Peyer's patch (tissue), 4 donors: ENCODE measurements around the gene CAMK1. TPM values are rescaled to one million over a fixed set of nuclear protein-coding genes. Genes with fewer than 3 reads are reported as not detected.

ENCODE experiments used
- DNase-seq, 3 donors: peaks; one replicate each; pipeline ENCODE4 v3.0.0-alpha.2; 2017 to 2019
- H3K27ac ChIP-seq, 4 donors: fragments of 200-600 bp; sonication (generic); one replicate each; pipeline ENCODE4 v1.5.1; 2016 to 2019
- H3K27me3 ChIP-seq, 2 donors: fragments of 200-600 bp; sonication (generic); one replicate each; pipeline ENCODE4 v1.5.1; 2019
- H3K36me3 ChIP-seq, 3 donors: fragments of 200-600 bp; sonication (generic); one replicate each; pipeline ENCODE4 v1.5.1; 2016 to 2019
- H3K4me1 ChIP-seq, 4 donors: fragments of 200-600 bp; sonication (generic); one replicate each; pipeline ENCODE4 v1.5.1; 2016 to 2019
- H3K4me3 ChIP-seq, 4 donors: fragments of 200-600 bp; sonication (generic); 1 replicate in 3 of 4; 2 replicates in 1 of 4; pipeline ENCODE4 v1.5.1; 2016 to 2019; ENCODE audit warnings: mild to moderate bottlenecking in 1 of 4
- H3K9me3 ChIP-seq, 4 donors: fragments of 200-600 bp; sonication (generic); one replicate each; pipeline ENCODE4 v1.5.1; 2016 to 2019; ENCODE audit warnings: mild to moderate bottlenecking in 1 of 4
- POLR2A ChIP-seq, 2 donors: fragments of 450-650 bp; IDR thresholded peaks; one replicate each; pipeline ENCODE4 v1.5.1; 2017; ENCODE audit warnings: antibody characterized with exemption in 2 of 2, mild to moderate bottlenecking in 2 of 2, moderate library complexity in 2 of 2
- total RNA-seq, 4 donors: library from RNA; depleted of rRNA; stranded (reverse); fragments of >200 nt; gene quantifications; one replicate each; pipeline ENCODE4 v1.1.0, GENCODE V29; 2016
- TF ChIP-seq, protein P1 (sequence below), 6 experiments: fragments of 450-650 bp in 4 of 6; fragments of 200-600 bp in 2 of 6; sonication (generic) in 1 of 6; IDR thresholded peaks; one replicate each; pipeline ENCODE4 v1.5.1; 2017 to 2019; ENCODE audit warnings: antibody characterized with exemption in 6 of 6, mild to moderate bottlenecking in 3 of 6, moderate library complexity in 1 of 6

Gene CAMK1
- total RNA-seq, 4 donors from 2014 or later, result 5.6 to 51.2 (median 10.4) TPM

DNA sequence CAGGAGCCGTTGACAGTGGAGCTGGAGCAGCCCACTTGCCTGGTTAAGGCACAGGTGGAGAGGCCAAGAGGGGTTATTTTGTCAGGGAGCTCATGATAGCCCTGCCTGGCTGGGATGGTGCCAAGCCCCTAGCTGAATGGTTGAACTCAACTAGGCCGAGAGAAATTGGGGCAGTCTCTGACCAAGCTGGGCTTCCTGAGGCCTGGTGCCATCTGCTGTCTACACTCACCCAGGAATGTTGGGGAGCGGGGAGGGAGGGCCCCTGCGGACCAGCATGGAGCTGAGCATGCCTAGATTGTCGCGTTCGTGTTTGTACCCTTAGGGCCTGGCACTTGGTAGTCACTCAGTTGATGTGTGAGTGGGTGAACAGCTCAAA is 37.0 kb downstream of the CAMK1 start:
- H3K27ac ChIP-seq, result no peak overlapping the region
- no peaks in the 10 kb centered on the region for H3K27me3 ChIP-seq
- H3K4me1 ChIP-seq, result peaks cover 0 to 17% (median 5%) of the 10 kb centered on the region in 4 donors
- no peak for DNase-seq
- peak overlapping the region; percentile 81 to 100 (median 88) for H3K4me3 ChIP-seq
- no peaks in the 10 kb centered on the region for H3K9me3 ChIP-seq
- peaks cover 0 to 38% (median 0%) of the 10 kb centered on the region in 3 donors for H3K36me3 ChIP-seq
- no peak for TF ChIP-seq POLR2A (IDR thresholded peaks at IDR 0.05)
- TF ChIP-seq, protein P1, sequence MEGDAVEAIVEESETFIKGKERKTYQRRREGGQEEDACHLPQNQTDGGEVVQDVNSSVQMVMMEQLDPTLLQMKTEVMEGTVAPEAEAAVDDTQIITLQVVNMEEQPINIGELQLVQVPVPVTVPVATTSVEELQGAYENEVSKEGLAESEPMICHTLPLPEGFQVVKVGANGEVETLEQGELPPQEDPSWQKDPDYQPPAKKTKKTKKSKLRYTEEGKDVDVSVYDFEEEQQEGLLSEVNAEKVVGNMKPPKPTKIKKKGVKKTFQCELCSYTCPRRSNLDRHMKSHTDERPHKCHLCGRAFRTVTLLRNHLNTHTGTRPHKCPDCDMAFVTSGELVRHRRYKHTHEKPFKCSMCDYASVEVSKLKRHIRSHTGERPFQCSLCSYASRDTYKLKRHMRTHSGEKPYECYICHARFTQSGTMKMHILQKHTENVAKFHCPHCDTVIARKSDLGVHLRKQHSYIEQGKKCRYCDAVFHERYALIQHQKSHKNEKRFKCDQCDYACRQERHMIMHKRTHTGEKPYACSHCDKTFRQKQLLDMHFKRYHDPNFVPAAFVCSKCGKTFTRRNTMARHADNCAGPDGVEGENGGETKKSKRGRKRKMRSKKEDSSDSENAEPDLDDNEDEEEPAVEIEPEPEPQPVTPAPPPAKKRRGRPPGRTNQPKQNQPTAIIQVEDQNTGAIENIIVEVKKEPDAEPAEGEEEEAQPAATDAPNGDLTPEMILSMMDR (IDR thresholded peaks at IDR 0.05), result no peak

DNA sequence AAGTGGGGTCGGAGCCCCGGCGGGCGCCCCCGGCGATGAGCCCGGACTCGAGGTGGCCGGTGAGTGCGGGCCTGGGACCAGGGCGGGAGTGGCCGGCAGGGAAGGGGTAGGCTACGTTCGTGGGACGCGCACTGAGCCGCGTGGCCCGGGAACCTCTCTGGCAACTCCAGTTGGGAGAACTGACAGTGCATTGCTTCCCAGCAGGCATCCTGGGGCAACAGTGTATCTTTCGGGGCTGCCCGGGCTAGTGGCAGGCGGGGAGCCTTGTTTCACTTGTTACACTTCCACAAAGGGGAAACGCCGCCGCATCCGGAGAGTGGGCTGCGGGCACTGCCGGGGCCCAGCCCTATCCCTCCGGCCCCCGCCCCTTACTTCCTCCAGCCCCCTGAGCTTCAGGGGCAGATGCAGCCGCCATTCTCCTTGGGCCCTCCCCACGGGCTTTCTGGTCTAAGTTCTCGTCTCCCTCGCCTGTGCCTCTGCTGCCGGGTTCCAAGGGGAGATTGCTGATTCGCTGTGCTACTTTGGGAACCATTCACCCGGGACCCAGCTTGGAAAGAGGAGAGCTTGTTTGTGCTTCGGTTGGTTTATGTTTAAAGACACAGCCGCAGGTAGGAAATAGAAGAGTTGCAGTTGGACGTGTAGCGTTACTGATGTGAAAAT is 37.5 kb downstream of the CAMK1 start:
- peak overlapping the region; percentile 81 to 100 (median 88) for H3K4me3 ChIP-seq
- no peaks in the 10 kb centered on the region for H3K9me3 ChIP-seq
- no peaks in the 10 kb centered on the region for H3K27me3 ChIP-seq
- H3K4me1 ChIP-seq, result peaks cover 0 to 17% (median 5%) of the 10 kb centered on the region in 4 donors
- H3K27ac ChIP-seq, result peak overlapping the region; percentile 90 to 97 (median 92)
- DNase-seq, result peak; percentile 57 to 70 (median 63)
- TF ChIP-seq, protein P1 (IDR thresholded peaks at IDR 0.05), result no peak
- no peak for TF ChIP-seq POLR2A (IDR thresholded peaks at IDR 0.05)
- H3K36me3 ChIP-seq, result peaks cover 0 to 32% (median 0%) of the 10 kb centered on the region in 3 donors

- peak; percentile 42 to 54 for TF ChIP-seq POLR2A (IDR thresholded peaks at IDR 0.05)
- TF ChIP-seq, protein P1 (IDR thresholded peaks at IDR 0.05), result peak in 2 of 6 experiments; percentile 13 to 17
Observed at GRCh38 chr3:9731206-9732079, 38.3 kb downstream of the CAMK1 start, which contains the start of gene BRPF1. BRPF1 (plus strand) TSS chr3:9731735; CDS start chr3:9734141, 2,406 bp downstream.

GRCh38 chr3:9730657-9731205 is 39.0 kb downstream of the CAMK1 start:
- no peaks in the 10 kb centered on the region for H3K9me3 ChIP-seq
- peaks cover 0 to 18% (median 0%) of the 10 kb centered on the region in 3 donors for H3K36me3 ChIP-seq
- peaks cover 0 to 17% (median 5%) of the 10 kb centered on the region in 4 donors for H3K4me1 ChIP-seq
- no peak for DNase-seq
- no peaks in the 10 kb centered on the region for H3K27me3 ChIP-seq
- TF ChIP-seq, protein P1 (IDR thresholded peaks at IDR 0.05), result peak in 1 of 6 experiments; percentile 1
- no peak for TF ChIP-seq POLR2A (IDR thresholded peaks at IDR 0.05)
- H3K27ac ChIP-seq, result peak overlapping the region; percentile 90 to 97 (median 92)
- peak overlapping the region; percentile 81 to 100 (median 88) for H3K4me3 ChIP-seq

More at GRCh38 chr3:9731206-9732079, 38.3 kb downstream of the CAMK1 start, which contains the start of gene BRPF1:
- H3K27me3 ChIP-seq, result no peaks in the 10 kb centered on the region
- peaks cover 0 to 25% (median 0%) of the 10 kb centered on the region in 3 donors for H3K36me3 ChIP-seq
- peak within 1 kb of the TSS; percentile 90 to 97 (median 92) for H3K27ac ChIP-seq
- H3K4me3 ChIP-seq, result peak within 1 kb of the TSS; percentile 81 to 100 (median 88)
- no peaks in the 10 kb centered on the region for H3K9me3 ChIP-seq
- DNase-seq, result peak; percentile 100
- H3K4me1 ChIP-seq, result peaks cover 0 to 17% (median 5%) of the 10 kb centered on the region in 4 donors

- no peak for DNase-seq
- H3K36me3 ChIP-seq, result peaks cover 0 to 5% (median 0%) of the 10 kb centered on the region in 3 donors
- H3K27ac ChIP-seq, result no peak overlapping the region
- no peaks in the 10 kb centered on the region for H3K9me3 ChIP-seq
- H3K27me3 ChIP-seq, result no peaks in the 10 kb centered on the region
- no peak for TF ChIP-seq POLR2A (IDR thresholded peaks at IDR 0.05)
- TF ChIP-seq, protein P1 (IDR thresholded peaks at IDR 0.05), result no peak
- H3K4me3 ChIP-seq, result no peak overlapping the region
- H3K4me1 ChIP-seq, result peaks cover 0 to 17% (median 5%) of the 10 kb centered on the region in 4 donors
Observed at GRCh38 chr3:9729419-9729818, 40.3 kb downstream of the CAMK1 start.
